HepG2 (cell line): ENCODE data around the gene DIP2C. TPM values are rescaled to one million over a fixed set of nuclear protein-coding genes. Genes with fewer than 3 reads are reported as not detected.
A peak's percentile ranks its signal among the peaks of the same experiment; 100 is the strongest.

Experiments used
- ATAC-seq: fragments of 200-7000 bp; cut with Tn5 transposase; 3 replicates; pipeline ENCODE4 v1.9.1; 2020; ENCODE audit warnings: mild to moderate bottlenecking, moderate library complexity
- BruUV-seq: library from RNA; stranded (reverse); fragments of 400-500 nt; replicated peaks from 2 replicates; lab custom pipeline; 2021; lab: Mats Ljungman, UMichigan
- CTCF ChIA-PET: fragments of 300-600 bp; formaldehyde crosslinking; extraction: SDS; loops from one replicate; lab custom pipeline; 2021; ENCODE audit warnings: low total read pairs, inconsistent platforms, low intra/inter-chr PET ratio; lab: Yijun Ruan, JAX
- POLR2A ChIA-PET: fragments of 350-600 bp; sonication (Branson Sonifier 250); formaldehyde crosslinking; loops from one replicate; lab custom pipeline; 2020; ENCODE audit warnings: antibody characterized with exemption, inconsistent platforms; lab: Yijun Ruan, JAX
- DNase-seq: peaks from one replicate; pipeline ENCODE4 v3.0.0-alpha.2; 2015; ENCODE audit warnings: low spot score
- FAIRE-seq: peaks from 3 replicates; lab custom pipeline; 2011; peaks lifted over from hg19 to GRCh38; lab: Jason Lieb, UNC
- H2AFZ ChIP-seq: one replicate; pipeline ENCODE4 v1.6.1; 2011; ENCODE audit warnings: low read length, inconsistent platforms
- H3K27ac ChIP-seq: fragments of 300-600 bp; 3 replicates; pipeline ENCODE4 v1.8.0; 2011; ENCODE audit warnings: mixed run types, mild to moderate bottlenecking, mixed read lengths, low read length, inconsistent platforms; ENCODE audit not compliant: insufficient read depth; ENCODE audit errors: extremely low read length
- H3K27me3 ChIP-seq, 2 experiments: fragments of 200-600 bp in 1 of 2; 2 replicates in 1 of 2; 3 replicates in 1 of 2; pipeline versions ENCODE4 v1.6.0 to v1.8.0; 2011; ENCODE audit warnings: low read length in 2 of 2, mild to moderate bottlenecking in 2 of 2, moderate library complexity in 2 of 2, inconsistent platforms in 1 of 2; ENCODE audit not compliant: insufficient read depth in 2 of 2, control insufficient read depth in 1 of 2
- H3K36me3 ChIP-seq, 2 experiments: fragments of 200-600 bp in 1 of 2; replicated peaks in 1 of 2; 2 replicates in 1 of 2; 3 replicates in 1 of 2; pipeline versions ENCODE4 v1.5.1 to v1.8.0; 2011; ENCODE audit warnings: low read length in 2 of 2, inconsistent platforms in 1 of 2; ENCODE audit not compliant: insufficient read depth in 2 of 2, control insufficient read depth in 1 of 2
- H3K4me1 ChIP-seq: 2 replicates; pipeline ENCODE4 v1.5.1; 2012; ENCODE audit warnings: low read length, inconsistent platforms; ENCODE audit not compliant: insufficient read depth
- H3K4me2 ChIP-seq: 2 replicates; pipeline ENCODE4 v1.6.0; 2011; ENCODE audit warnings: low read depth, low read length, inconsistent platforms
- H3K4me3 ChIP-seq, 3 experiments: fragments of 200-600 bp in 1 of 3; sonication (generic), shearing (Covaris generic) in 1 of 3; replicated peaks in 1 of 3; 2 replicates each; pipeline ENCODE4 v1.5.1; 2011 to 2016; ENCODE audit warnings: low read length in 3 of 3, inconsistent platforms in 2 of 3, low read depth in 2 of 3, mild to moderate bottlenecking in 2 of 3, control low read depth in 1 of 3, mixed read lengths in 1 of 3; ENCODE audit not compliant: insufficient read depth in 1 of 3
- H3K79me2 ChIP-seq: one replicate; pipeline ENCODE4 v1.6.1; 2011; ENCODE audit warnings: low read length, inconsistent platforms; ENCODE audit not compliant: insufficient read depth
- H3K9ac ChIP-seq: 2 replicates; pipeline ENCODE4 v1.6.0; 2011; ENCODE audit warnings: mild to moderate bottlenecking, low read depth, low read length, inconsistent platforms; ENCODE audit not compliant: insufficient read depth
- H3K9me3 ChIP-seq: 2 replicates; pipeline ENCODE4 v1.5.1; 2012; ENCODE audit warnings: mild to moderate bottlenecking, low read length
- H4K20me1 ChIP-seq: 2 replicates; pipeline ENCODE4 v1.6.0; 2011; ENCODE audit warnings: inconsistent platforms, mild to moderate bottlenecking, low read length, moderate library complexity; ENCODE audit not compliant: insufficient read depth
- DR1 ChIP-seq: sonication (generic); formaldehyde crosslinking; IDR thresholded peaks from 2 replicates; pipeline ENCODE4 v1.8.0; 2021; ENCODE audit warnings: mild to moderate bottlenecking, missing genetic modification reagents, inconsistent platforms
- FOXK2 ChIP-seq: fragments of 450-650 bp; IDR thresholded peaks from 2 replicates; pipeline ENCODE4 v1.6.1; 2016
- MLLT10 ChIP-seq: sonication (generic); formaldehyde crosslinking; IDR thresholded peaks from 2 replicates; pipeline ENCODE4 v1.4.0; 2020; ENCODE audit warnings: missing genetic modification reagents
- ONECUT2 ChIP-seq: sonication (generic); formaldehyde crosslinking; IDR thresholded peaks from 2 replicates; pipeline ENCODE4 v1.4.0; 2020; ENCODE audit warnings: missing genetic modification reagents
- RFX5 ChIP-seq: IDR thresholded peaks from 2 replicates; pipeline ENCODE4 v1.6.1; 2011; ENCODE audit warnings: low read depth, low read length, improper control_type of control experiment
- TBL1XR1 ChIP-seq: fragments of 150-350 bp; IDR thresholded peaks from 2 replicates; pipeline ENCODE4 v1.6.1; 2014; ENCODE audit warnings: borderline replicate concordance, low read length; ENCODE audit not compliant: partially characterized antibody
- ZNF143 ChIP-seq: sonication (generic); formaldehyde crosslinking; IDR thresholded peaks from 2 replicates; pipeline ENCODE4 v1.4.0; 2020; ENCODE audit warnings: missing genetic modification reagents
- ZNF225 ChIP-seq: sonication (generic); formaldehyde crosslinking; IDR thresholded peaks from 2 replicates; pipeline ENCODE4 v1.4.0; 2020; ENCODE audit warnings: mild to moderate bottlenecking, missing genetic modification reagents
- ZNF234 ChIP-seq: sonication (generic); formaldehyde crosslinking; conservative IDR thresholded peaks from 2 replicates; pipeline ENCODE4 v1.5.1; 2020; ENCODE audit warnings: mild to moderate bottlenecking, missing genetic modification reagents
- ZNF577 ChIP-seq: sonication (generic); formaldehyde crosslinking; IDR thresholded peaks from 2 replicates; pipeline ENCODE4 v1.4.0; 2020; ENCODE audit warnings: mild to moderate bottlenecking, low read depth, missing genetic modification reagents, borderline replicate concordance
- WGBS: methylation state at CpG from one replicate; pipeline ENCODE4 v1.1.6; 2017; ENCODE audit warnings: low lambda C conversion rate; 5-methylcytosine and 5-hydroxymethylcytosine counted together
- in situ Hi-C: cut with HindIII; loops from 2 replicates; pipeline ENCODE4 v1.10.0; 2017; ENCODE audit warnings: low pct_unique_long_range_greater_than_20kb; ENCODE audit not compliant: extremely low pct_ligation_motif_present
- intact Hi-C: fragments of 100-400 bp; cut with micrococcal nuclease; formaldehyde crosslinking; loops from one replicate; pipeline ENCODE4 v1.10.0; 2022; ENCODE audit not compliant: unreplicated experiment
- polyA plus RNA-seq, 8 experiments: library from polyadenylated mRNA; depleted of rRNA in 3 of 8; stranded (reverse) in 7 of 8; unstranded in 1 of 8; fragments of >200 nt; fragmentation: Illumina TruSeq in 4 of 8; extraction: Trizol in 4 of 8; gene quantifications; 2 replicates each; pipeline versions ENCODE4 v1.2.1 to v1.2.3, GENCODE V29; 2011 to 2016; ENCODE audit warnings: low read depth in 4 of 8, missing spikeins in 1 of 8, mixed read lengths in 1 of 8; ENCODE audit not compliant: insufficient read depth in 1 of 8
- total RNA-seq, 5 experiments: library from RNA; depleted of rRNA; stranded (reverse); fragments of >200 nt; fragmentation: Illumina TruSeq; extraction: Trizol; gene quantifications; 2 replicates each; pipeline ENCODE4 v1.2.3, GENCODE V29; 2016; ENCODE audit warnings: low read depth in 1 of 5
- TF ChIP-seq, protein P1 (sequence below): conservative IDR thresholded peaks from 2 replicates; pipeline ENCODE4 v1.6.1; 2018; ENCODE audit warnings: missing genetic modification reagents
- TF ChIP-seq, protein P2 (sequence below): IDR thresholded peaks from 2 replicates; pipeline ENCODE4 v1.6.1; 2016

Gene DIP2C
- total and polyA plus RNA-seq, 2 of the 13 experiments (the other 11 are each of a cell fraction or from before 2014, with no cell fraction given) = 2.2 to 2.7 TPM

DNA sequence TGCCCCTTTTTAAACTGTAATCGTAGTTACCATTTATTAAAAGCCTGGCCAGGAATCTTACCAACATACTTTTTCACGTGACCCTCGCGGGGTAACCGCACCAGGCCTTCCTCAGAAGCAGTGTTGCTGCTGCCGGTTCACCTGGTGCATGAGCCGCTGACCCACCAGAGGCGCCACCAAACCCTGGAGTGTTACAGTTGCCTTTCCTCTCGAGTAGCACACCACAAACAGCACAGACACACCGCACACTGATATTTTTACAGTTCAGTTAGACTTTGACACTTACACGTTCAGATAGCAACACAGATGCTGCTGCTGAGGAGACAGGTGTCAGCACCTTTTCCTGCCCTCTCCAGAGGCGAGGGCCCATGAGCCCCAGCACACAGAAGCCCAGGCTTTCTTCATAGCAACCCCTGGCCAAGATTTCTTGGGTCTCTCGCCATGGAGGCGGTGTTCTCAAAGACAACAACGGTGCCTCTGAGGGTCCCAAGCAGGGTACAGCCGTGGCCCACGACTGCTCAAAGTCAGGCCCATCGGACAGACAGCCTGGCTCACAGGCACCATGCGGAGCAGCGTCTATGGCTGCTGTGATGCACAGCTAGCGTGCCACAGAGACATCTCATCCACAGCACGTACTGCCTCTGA lies 123.1 kb downstream of the DIP2C start:
- no peaks in the 10 kb centered on the region for H4K20me1 ChIP-seq
- H3K36me3 ChIP-seq = no peaks in the 10 kb centered on the region
- no peak for TF ChIP-seq FOXK2
- no peak for TF ChIP-seq DR1 (CRISPR knock-in tag)
- TF ChIP-seq, protein P1, sequence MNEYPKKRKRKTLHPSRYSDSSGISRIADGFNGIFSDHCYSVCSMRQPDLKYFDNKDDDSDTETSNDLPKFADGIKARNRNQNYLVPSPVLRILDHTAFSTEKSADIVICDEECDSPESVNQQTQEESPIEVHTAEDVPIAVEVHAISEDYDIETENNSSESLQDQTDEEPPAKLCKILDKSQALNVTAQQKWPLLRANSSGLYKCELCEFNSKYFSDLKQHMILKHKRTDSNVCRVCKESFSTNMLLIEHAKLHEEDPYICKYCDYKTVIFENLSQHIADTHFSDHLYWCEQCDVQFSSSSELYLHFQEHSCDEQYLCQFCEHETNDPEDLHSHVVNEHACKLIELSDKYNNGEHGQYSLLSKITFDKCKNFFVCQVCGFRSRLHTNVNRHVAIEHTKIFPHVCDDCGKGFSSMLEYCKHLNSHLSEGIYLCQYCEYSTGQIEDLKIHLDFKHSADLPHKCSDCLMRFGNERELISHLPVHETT (CRISPR knock-in tag) = no peak
- no peak for TF ChIP-seq ONECUT2 (CRISPR knock-in tag)
- TF ChIP-seq MLLT10 (CRISPR knock-in tag) = no peak
- no peak for TF ChIP-seq TBL1XR1
- no peak for TF ChIP-seq ZNF577 (CRISPR knock-in tag)
- no peak for TF ChIP-seq RFX5
- no peak for TF ChIP-seq ZNF225 (CRISPR knock-in tag)
- no peak for TF ChIP-seq ZNF143
- TF ChIP-seq, protein P2, sequence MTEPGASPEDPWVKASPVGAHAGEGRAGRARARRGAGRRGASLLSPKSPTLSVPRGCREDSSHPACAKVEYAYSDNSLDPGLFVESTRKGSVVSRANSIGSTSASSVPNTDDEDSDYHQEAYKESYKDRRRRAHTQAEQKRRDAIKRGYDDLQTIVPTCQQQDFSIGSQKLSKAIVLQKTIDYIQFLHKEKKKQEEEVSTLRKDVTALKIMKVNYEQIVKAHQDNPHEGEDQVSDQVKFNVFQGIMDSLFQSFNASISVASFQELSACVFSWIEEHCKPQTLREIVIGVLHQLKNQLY (CRISPR knock-in tag) = no peak
- no peak for TF ChIP-seq ZNF234 (CRISPR knock-in tag)
- no peak for DNase-seq
- no TSS peak for BruUV-seq
- intact Hi-C loops = no loop called here
- no peak for FAIRE-seq
- ChIA-PET POLR2A (no interaction called here), CTCF (no interaction called here)
- no peak overlapping the region for H3K4me3 ChIP-seq
- no peaks in the 10 kb centered on the region for H3K79me2 ChIP-seq
- peak; percentile 61 for ATAC-seq
- H3K4me2 ChIP-seq = no peak overlapping the region
- in situ Hi-C loops = no loop called here
- 71% methylated on average over 18 of the region's 22 CpGs for WGBS
- no peak overlapping the region for H3K27ac ChIP-seq
- H2AFZ ChIP-seq = no peak overlapping the region
- H3K27me3 ChIP-seq = no peaks in the 10 kb centered on the region
- H3K9ac ChIP-seq = no peak overlapping the region
- peaks cover 12% of the 10 kb centered on the region for H3K4me1 ChIP-seq
- no peaks in the 10 kb centered on the region for H3K9me3 ChIP-seq
